Fibroblast of skin of abdomen (primary cell): ENCODE data around the gene SLC1A5.
A peak's percentile ranks its signal among the peaks of the same experiment; 100 is the strongest.

ENCODE experiments used
- DNase-seq: peaks from one replicate; pipeline ENCODE4 v3.0.0-alpha.2; 2013

The SLC1A5 gene

DNA sequence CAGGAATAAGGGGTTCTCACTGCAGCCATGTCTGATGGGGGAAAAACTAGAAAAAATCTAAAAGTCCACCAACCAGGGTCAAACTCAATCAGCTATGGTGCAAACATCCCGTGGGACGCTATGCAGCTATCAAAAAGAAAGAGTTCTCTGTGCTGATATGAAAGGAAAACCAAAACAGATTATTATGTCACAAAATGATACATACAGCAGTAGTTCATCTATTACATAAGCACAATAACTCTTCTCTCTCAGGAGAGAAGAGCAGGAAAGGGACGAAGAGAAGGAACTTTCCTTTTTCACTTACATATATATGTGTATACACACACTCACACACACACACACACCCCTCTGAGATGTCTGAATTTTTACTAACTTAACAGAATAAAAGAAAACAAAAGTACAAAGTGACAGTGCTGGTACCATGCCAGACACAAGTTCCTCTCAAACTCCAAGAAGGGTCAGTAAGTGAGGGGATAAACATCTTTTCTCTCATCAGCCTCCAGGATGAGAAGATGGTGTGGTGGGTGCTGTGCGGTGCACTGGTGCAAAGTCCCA, 45.4 kb downstream of the SLC1A5 start:
- DNase-seq, result no peak

DNA sequence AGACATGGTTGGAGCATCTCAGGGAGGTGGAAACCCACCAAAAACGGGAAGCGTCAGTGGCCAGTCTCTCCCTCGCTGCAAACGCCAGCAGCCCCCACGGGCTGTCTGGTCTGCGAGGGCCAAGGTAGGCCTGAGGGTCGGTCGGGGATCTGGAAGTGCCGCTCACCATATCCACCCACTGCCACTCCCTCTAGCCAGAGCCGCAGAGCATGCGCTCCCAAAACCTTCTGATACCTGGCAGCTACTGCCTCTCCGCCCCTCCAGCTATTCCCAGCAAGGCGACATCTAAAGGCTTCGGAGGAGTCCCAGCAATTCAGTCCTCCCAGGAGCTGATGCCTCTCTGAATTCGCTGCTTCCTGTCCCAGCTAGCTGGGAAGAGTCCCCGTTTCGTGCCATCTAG, 46.9 kb downstream of the SLC1A5 start:
- DNase-seq, result no peak

DNA sequence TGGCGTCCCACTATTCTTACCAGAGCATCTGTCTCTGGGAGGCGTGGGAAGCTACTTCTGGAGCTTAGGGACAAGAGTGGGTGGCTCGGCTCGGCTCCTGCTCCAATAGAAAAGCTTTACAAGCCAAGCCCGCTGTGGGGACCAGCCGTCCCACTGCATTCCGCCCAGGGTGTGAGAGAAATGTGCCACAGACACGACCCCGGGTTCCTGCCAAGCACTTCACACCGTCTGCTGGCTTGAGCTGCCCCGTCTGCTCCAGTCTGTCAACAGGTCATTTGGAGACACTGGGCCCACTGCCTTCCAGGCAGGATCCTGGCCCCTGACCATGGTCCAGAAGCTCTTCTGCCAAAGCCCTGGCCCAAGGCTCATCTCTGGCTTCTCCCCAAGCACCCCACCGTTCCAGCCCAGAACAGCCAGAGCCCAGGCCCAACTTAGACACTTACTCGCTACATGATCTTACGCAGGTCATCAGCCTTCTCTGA, 49.1 kb downstream of the SLC1A5 start:
- no peak for DNase-seq

DNA sequence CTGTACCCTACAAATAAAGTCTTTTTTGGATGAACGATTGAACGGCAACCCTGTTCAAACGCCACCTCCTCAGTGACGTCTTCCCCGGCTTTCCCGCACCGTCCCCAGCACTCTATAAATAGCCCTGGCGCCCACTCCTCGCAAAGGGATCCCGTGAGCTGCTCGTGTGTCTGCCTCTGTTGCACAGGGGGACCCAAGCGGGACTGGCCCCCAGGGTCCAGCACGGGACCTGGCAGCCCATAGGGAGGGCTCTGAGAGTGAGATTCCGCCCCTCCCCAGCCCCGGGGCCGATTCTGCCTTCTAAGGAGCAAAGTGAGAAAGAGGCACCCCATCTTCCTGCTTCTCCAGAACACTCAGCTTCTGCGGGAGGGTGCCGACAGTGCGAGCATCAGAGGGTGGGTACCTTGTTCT, 50.6 kb downstream of the SLC1A5 start:
- no peak for DNase-seq

DNA sequence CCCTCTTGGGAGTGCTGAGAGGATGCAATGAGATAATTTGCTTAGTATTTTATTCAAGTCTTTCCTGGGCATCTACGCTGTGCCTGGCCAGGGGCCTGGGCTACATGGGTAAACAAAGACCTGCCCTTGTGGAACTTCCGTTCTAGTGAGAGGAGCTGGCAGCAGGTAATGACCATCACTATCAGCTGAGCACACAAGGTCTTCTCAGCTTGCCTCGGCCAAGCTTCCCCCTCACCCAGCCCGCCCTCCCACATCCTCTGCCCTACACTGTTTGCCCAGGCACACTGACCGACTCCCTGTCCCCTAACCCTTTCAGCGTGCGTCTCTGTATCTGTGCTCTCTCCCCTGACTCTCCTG, 51.1 kb downstream of the SLC1A5 start:
- no peak for DNase-seq

DNA sequence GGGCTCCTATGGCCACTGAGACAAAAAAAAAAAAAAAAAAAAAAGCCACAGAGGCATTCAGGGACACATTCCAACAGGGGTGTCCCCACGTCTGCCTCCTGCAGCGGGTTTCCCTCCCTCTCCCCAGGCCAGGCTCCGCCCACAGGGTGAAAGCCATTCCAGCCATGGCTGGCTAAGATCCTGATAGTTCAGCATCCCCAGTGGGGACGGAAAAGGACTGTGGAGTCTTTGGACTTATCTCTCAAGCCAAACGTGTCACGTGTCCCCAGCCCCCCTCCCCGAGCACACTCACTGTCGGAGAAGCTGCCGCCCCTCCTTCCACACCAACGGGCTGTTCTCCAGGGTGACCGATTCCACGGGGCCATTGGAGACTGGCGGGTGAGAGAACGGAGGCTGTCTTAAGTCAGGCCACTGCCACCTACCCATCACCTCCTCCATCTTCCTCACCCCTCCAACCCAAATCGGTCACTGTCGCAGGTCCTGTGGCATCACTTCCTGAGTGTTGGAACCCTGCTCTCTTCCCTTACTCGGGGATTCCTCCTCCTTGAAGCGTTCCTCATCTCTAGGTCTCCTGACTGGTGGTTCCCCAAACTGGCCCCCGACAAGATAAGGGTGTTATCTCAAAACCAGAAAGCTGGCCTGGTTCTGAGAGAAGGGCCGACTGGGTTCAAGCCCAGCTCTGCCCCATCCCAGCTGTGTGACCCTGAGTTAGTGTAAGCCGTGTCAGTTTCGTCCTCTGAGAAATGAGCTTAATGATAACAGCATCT, 51.7 kb downstream of the SLC1A5 start:
- no peak for DNase-seq

DNA sequence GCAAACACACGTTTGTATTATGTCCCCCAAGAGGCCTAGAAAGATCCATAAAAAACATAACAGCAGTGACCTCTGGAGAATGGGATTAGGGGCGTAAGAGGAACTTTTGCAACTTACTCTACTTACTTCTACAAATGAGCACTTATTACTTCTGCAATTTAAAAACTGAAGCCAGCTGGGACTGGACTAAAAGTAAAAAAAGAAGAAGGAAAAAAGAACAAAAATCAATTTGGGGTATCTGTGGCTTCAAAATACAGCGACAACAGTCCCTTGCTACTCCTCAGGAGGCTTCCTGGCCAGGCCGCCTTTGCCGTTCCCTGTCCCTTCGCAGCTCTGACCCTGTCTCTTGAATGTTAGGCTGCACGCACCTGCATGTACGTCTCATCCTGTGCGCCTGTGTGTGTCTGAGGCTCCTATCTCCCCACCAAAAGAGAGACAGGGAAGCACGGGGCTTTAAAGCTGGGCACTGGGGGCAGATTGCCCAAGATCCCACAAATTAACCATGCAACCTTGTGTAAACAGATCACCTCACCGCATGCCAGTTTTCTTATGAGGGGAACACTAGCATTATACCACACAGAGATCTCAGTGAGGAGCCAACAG, 54.6 kb downstream of the SLC1A5 start:
- no peak for DNase-seq

DNA sequence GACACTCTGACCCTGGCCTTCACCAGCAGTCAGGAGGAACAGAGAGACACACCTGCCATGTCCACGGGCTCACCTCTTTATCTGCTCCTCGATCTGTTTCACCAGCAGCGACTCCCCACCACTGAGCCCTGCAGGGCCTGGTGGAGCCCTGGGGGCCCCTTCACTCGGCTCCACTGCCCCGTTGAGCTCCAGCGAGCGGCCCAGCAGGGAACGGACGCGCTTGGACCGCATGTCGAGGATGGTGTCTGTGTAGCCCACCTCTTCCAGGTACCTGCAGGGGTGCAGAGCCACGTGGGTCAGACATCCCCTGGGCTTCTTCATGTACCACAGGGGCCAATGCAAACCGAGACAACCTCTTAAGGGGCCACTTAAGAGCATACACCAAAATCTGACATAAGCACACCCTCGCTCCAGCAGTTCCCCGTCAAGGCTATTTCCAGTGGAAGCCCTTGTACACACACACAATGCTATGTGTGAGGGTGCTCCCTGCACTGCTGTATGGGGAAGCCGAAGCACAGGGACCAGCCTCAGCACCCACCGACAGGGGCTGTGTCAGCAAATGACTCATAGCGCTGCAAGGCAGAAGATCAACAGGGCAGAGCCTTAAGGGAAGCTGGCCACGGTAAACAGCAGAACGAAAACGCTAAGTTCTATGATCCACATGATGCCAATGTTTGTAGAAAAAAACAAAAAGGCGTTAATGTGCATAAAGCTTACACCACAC, 55.3 kb downstream of the SLC1A5 start:
- no peak for DNase-seq

DNA sequence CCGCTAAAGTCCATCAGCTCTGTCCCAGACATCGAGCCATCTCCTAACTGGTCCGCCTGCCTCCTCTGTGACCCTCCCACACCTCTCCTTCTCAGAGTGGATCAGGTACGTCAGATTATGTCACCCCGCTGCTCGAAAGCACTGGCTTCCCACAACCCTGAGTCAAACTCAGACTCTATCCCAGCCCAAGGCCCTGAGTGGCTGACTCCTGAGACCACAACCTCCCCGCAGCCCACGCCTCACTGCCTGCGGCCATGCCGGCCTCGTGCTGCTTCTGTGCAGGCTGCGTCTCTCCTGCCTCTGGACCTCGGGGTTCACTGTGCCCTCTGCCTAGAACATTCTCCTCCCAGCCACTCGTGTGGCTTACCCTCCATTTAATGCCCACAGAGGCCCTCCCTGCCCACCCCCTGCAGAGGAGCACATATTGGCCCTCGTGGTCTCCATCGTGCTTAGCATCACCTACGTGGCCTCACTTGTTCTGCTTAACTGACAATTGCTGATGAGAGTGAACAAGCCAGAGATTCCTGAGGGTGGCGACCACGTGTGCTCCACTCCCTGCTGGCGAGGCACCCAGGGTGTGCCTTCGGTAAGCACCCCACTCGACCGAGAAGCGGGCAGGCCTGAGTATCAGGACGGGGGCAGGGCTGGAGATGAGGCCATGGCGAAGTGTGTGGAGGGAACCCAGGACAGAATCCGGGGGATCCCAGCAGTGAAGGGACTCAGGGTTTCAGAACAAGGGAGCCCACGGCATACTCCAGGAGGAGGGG, 56.0 kb downstream of the SLC1A5 start:
- DNase-seq, result no peak

DNA sequence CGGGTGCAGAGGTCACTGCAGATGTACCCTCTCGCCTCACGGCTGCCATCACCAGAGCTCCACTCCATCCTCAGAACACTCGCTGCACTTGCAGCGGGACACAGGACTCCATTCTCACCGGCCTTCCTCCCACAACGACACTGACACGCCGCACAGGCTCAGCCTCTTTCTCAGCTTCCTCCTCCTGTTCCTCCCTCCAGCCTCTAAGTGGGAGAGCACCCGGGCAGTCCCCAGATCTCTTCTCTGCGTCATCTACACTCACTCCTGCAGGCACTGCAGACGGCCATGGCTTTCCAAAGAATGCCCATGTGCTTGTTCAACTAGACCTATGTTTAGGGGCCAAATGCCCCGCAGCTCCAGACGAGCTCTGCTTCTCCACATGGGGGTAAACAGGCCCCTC, 56.8 kb downstream of the SLC1A5 start:
- DNase-seq, result no peak

DNA sequence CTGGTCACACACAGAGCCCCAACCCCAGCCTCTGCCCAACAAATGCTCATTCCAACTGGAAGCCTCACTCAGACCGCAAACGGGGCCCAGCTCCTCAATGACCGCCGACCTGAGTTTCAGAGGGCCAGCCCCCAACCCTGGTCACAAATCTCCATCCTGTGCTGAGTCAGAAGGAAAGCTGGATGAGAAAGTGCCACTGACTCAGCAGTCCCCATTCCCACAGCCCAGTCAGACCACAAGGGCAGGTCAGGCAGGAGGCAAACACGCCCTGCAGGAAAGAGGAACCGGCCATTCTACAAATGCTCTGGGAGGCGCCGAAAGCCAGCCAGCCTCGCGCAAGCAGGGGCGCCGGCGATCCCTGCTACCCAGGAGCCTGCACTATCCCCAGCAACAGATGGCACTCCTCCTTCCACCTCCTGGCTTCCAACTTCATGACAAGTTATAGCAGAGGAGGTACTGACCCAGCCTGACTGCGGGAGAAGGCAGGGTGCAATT, 57.3 kb downstream of the SLC1A5 start:
- peak; percentile 68 for DNase-seq

DNA sequence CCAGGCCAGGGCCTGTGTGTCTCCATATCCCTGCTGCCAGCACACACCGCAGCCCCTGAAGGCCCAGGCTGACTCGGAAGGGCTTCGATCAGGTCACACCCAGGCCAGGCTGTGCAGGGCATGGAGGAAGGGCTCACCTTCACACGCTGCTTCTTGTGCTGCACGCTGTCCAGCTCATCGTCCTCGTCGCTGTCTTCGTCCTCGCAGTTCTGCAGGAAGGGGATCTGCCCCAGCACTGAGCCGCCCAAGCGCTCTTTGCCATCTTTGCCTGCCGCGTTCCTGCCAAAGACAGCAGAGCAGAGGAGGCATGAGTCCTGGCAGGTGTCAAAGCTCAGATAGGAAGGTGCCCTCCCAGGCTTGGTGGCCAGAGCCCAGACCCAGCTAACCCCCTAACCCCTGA, 57.8 kb downstream of the SLC1A5 start:
- no peak for DNase-seq

DNA sequence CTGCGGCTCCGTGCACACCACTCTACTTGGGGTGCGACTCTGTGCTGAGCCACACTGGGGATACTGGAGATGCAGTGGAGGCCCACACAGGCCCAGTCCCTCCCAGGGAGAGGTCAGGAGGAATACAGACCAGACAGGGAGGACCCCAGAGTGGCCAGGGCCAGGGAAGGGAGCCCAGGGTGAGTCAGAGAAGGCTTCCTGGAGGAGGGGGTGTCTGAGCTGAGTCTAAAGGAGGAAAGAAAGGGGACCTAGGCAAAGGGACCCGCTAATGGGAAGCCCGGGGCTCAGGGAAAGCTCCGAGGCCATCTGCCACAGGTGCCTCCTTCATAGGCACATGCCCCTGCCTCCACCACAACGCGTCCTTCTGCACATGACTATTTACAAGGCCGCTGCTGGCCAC, 58.2 kb downstream of the SLC1A5 start:
- DNase-seq, result no peak

DNA sequence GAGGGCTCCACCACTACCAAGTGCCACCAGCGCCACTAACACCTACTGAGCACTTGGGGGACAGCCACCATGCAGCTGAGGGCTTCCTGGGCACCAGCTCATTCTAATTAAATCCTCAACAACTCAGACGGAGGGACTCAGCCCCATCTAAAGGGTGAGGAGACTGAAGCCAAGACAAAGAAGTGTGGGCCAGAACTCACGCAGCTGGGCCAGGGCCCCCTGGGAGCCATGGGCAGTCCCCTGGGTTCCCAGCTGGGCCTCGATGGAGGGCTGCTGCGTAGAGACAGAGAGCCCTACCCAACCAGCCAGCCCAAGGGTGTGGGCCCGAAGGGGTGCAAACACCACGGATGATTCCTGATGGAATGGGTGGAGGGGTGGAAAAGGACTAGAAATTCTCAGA, 58.7 kb downstream of the SLC1A5 start:
- no peak for DNase-seq

DNA sequence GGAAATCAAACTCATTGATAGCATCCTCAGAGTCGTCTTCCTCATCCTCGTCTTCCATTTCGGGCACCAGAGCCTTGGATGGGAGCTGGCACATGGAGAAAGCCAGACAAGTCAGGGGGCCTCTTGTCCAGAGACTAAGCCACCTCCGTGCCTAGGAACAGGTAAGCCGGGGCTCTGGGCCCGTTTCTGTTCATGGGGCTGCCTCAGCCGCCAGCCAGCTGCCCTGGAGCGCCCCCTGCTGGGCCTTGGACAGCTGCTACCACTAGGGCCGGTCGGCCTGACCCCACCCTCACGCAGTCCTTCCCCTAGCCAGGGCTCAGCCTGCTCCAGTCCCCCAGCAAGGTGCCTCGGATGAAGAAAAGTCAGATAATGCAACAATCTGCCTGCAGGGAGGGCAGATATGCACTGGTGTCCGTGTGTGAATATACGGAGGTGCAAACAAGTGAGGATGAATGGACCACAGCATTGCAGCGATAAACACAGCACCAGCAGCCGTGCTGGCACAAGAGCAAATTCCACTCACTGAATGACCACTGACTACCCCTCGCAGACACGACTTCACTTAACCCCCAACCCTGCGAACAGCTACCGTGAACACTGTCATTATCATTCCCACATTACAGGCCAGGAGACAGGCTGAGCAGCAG, 59.6 kb downstream of the SLC1A5 start:
- peak; percentile 38 for DNase-seq

DNA sequence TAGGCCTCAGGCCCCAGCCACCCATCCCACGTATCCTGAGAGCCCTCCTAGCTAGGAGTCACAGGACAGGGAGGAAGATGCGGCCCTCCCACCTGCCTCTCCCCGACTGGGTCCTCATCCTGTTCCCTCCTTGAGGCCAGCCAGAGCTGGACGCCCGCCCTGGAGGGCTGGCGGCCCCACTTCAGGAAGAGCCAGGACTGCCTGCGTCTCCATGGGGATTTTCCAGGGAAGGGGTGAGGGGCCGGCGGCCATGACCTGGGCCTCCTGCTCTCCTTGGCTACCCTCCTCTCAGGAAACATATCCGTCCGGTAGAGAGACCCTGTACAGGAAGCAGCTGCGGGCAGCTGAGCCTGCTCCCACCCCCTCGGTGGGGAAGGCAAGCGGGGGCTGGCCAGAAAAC, 60.2 kb downstream of the SLC1A5 start:
- no peak for DNase-seq

DNA sequence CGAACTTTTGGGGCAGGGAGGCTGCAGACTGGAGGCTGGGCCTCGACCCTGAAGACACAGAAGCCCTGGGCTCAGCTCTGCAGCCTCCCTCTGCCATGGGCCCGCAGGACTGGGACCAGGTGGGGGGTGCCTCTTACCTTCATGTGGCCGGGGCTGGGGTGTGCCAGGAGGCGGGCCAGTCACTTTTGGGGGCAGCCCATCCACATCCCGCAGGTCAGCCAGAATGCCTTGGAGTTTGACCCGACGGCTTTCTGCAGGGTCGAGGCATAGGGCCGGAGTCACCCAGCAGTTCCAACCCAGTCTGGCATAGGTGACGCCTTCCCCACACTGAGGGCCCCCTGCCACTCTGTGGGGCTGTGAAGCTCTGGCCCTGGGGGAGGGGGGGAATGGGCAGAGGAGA, 60.6 kb downstream of the SLC1A5 start:
- DNase-seq, result no peak

DNA sequence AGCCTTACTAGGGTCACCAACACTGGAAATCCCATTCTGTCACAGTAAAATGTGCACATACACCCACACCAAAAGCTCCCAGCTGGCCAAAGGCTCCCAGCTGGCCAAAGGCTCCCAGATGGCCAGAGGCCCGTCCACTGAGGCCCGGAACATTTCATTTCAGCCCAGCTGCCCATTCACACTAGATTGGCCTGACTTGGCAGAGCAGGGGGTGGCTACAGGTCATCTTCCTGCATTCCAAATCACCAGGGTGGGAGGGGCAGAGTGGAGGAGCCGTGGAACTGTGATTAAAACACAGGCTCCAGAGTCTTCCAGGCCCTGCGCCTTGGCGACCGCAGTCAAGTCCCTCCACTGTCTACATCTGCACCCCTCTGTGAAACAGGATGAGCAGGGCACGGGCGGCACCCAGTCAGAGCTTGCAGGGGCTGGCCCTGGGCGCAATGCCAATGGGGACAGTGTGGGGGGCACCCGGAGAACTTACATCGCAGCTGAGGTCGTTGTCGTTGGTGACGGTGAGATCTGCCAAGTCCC, 61.4 kb downstream of the SLC1A5 start:
- no peak for DNase-seq

DNA sequence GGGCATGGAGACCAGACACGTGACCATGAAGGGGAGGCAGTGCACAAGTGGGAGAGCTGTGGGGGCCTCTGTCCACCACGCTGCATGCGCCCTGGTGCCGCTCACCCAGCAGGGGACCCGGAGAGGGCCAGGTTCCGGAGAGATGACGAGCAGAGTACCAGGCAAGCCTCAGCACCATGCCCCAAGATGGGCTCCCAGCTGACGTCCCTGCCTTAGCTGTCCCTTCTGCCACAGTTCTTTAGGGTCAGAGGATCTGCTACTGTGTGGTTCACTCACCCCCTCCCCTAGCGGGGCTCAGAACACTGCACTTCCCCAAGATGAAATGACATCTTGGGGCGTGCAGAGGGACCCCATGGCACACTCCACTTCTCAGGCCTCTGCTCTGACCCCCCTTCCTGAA, 61.8 kb downstream of the SLC1A5 start:
- no peak for DNase-seq

DNA sequence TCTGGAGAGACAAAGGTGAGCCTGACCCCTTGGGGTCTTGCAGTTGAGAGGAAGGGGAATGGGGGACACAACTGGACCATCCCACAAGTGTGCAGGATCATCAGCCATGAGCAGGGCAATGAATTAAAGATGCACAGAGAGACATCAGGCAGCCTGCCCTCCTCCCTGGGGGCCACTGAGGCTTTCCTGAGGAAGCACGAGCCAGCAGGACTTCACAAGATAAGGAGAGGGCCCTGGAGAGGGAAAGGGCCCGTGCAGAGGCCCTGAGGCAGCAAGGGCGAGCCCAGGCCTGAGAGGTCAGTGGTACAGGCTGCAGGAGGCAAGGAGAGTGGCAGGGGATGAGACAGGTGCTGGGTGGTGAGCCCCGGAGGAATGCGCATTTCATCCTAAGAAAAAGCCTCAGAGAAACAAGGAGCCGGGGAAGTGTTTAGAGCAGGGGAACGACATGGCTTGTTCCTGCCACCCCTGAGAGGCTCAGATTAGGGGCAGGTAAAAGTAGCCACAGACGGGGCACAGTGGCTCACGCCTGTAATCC, 62.5 kb downstream of the SLC1A5 start:
- DNase-seq, result no peak

DNA sequence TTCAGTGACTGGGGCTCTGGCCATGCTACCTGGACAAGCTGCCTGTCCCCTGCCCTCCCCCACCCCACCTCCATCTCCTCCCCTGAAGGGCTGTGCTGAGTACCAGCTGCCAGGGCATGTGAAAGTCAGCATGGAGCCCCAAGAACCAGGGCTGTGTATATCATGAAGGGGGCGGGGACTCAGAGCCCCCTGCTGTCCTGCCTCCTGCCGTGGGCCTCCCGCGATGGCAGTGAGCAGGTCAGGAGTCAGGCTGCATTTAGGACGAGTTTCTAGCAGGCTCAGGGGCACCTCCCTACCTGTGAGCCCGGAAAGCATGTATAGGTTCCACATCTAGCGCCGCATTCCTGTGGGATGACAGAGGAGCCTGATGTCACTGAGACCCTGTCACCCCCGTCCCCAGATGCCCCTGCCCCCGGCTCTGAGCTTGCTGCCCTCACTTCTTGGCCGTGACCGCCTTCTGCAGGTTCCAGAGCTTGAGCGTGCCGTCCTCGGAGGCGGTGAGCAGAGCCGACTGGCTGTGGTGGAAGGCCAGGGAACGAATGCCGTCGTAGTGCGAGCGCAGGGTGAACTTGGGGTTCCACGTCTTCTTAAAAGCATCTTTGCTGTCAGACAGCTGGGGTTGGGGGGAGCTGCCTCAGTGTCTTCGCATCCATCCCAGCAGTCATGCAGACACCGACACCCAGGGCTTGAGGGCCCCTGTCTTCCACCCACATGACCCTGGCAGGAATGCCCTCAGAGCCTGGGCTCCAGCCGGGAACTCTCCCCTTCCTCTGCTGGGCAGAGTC, 63.2 kb downstream of the SLC1A5 start:
- no peak for DNase-seq
